ENCODE data around the gene CDK10.

Gene CDK10

GRCh38 chr16:89709716-89710432, 23.4 kb downstream of the CDK10 start:
- Mint-ChIP-seq H3K4me3 (peak overlapping the region; percentile 44), H3K36me3 (ENCODE audit: low read depth) (peaks cover 23% of the 10 kb centered on the region), H3K27me3 (no peaks in the 10 kb centered on the region), H3K4me1 (ENCODE audit: low read depth) (peaks cover 12% of the 10 kb centered on the region), H3K27ac (no peak overlapping the region), H3K9me3 (no peaks in the 10 kb centered on the region)
- no peak for DNase-seq

- no peak for DNase-seq
- peaks cover 11% of the 10 kb centered on the region for H3K4me1 Mint-ChIP-seq (ENCODE audit: low read depth)
- no peak overlapping the region for H3K27ac Mint-ChIP-seq
- H3K36me3 Mint-ChIP-seq (ENCODE audit: low read depth) = peaks cover 31% of the 10 kb centered on the region
- no peaks in the 10 kb centered on the region for H3K27me3 Mint-ChIP-seq
- peak overlapping the region; percentile 8 for H3K4me3 Mint-ChIP-seq
- no peaks in the 10 kb centered on the region for H3K9me3 Mint-ChIP-seq
Observed at GRCh38 chr16:89710709-89711564, 24.4 kb downstream of the CDK10 start.

GRCh38 chr16:89711601-89712273, 25.2 kb downstream of the CDK10 start:
- peak overlapping the region; percentile 82 for H3K27ac Mint-ChIP-seq
- peak overlapping the region; percentile 83 for H3K4me3 Mint-ChIP-seq
- H3K27me3 Mint-ChIP-seq = no peaks in the 10 kb centered on the region
- DNase-seq = peak; percentile 91
- H3K9me3 Mint-ChIP-seq = no peaks in the 10 kb centered on the region
- peaks cover 5% of the 10 kb centered on the region for H3K4me1 Mint-ChIP-seq (ENCODE audit: low read depth)
- peaks cover 38% of the 10 kb centered on the region for H3K36me3 Mint-ChIP-seq (ENCODE audit: low read depth)

- Mint-ChIP-seq H3K27ac (peak overlapping the region; percentile 82), H3K9me3 (no peaks in the 10 kb centered on the region), H3K4me3 (peak overlapping the region; percentile 83), H3K4me1 (ENCODE audit: low read depth) (peaks cover 5% of the 10 kb centered on the region), H3K27me3 (no peaks in the 10 kb centered on the region), H3K36me3 (ENCODE audit: low read depth) (peaks cover 41% of the 10 kb centered on the region)
- no peak for DNase-seq
Observed at GRCh38 chr16:89712274-89712781, 25.8 kb downstream of the CDK10 start.

GRCh38 chr16:89716493-89716892, 30.0 kb downstream of the CDK10 start:
- peaks cover 31% of the 10 kb centered on the region for H3K4me1 Mint-ChIP-seq (ENCODE audit: low read depth)
- no peak overlapping the region for H3K4me3 Mint-ChIP-seq
- H3K9me3 Mint-ChIP-seq = no peaks in the 10 kb centered on the region
- no peak for DNase-seq
- peaks cover 52% of the 10 kb centered on the region for H3K36me3 Mint-ChIP-seq (ENCODE audit: low read depth)
- H3K27me3 Mint-ChIP-seq = no peaks in the 10 kb centered on the region
- H3K27ac Mint-ChIP-seq = no peak overlapping the region

GRCh38 chr16:89716916-89717687, 30.6 kb downstream of the CDK10 start:
- Mint-ChIP-seq H3K27me3 (no peaks in the 10 kb centered on the region), H3K36me3 (ENCODE audit: low read depth) (peaks cover 51% of the 10 kb centered on the region), H3K4me3 (no peak overlapping the region), H3K9me3 (no peaks in the 10 kb centered on the region), H3K4me1 (ENCODE audit: low read depth) (peaks cover 31% of the 10 kb centered on the region), H3K27ac (no peak overlapping the region)
- DNase-seq = no peak

DNA sequence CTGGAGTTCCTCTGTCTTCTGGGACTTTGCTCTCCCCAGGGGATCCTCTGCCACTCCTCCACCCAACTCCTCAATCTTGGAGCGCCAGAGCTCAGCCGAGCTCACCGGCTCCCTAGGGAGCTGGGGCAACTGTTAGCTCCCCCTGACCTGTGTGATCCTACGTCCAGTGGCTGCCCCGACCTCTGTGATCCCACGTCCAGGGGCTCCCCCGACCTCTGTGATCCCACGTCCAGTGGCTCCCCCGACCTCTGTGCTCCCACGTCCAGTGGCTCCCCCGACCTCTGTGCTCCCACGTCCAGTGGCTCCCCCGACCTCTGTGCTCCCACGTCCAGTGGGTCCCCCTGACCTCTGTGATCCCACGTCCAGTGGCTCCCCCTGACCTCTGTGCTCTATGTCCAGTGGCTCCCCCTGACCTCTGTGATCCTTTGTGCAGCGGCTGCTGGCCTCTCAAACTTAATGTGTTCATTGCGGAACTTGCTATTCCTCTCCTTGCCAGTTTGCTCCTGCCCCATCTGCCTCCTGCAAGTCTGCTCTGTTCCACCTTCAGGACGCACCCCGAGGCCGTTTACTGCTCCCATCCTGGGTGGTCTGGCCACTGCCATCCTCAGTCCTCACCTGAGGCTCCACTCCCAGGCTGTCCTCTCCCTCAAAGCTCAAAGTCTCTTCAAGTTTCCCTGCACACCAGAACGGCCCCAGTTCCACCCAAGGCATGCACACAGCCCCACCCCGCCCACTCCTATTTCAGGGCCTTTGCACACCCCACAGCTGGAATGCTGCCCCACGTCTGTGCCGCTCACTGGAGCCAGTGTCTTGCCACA, 31.4 kb downstream of the CDK10 start:
- Mint-ChIP-seq H3K4me3 (no peak overlapping the region), H3K27ac (peak overlapping the region; percentile 26)

DNA sequence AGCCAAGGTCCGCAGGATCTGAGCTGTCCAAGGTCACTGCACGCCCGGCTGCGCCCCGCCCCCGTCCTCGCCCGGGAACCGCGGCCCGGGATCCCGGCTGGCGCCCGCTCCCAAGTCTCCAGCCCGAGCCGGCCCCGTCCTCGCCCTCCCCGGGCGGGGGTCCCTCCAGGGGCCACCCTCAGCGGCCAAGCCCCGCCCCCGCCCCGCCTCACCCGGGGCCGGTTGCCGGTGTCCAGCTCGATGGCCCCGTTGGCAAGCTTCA, 34.0 kb downstream of the CDK10 start:
- no peak for DNase-seq
- H3K9me3 Mint-ChIP-seq = no peaks in the 10 kb centered on the region
- peak overlapping the region; percentile 76 for H3K4me3 Mint-ChIP-seq
- H3K27ac Mint-ChIP-seq = peak overlapping the region; percentile 91
- H3K4me1 Mint-ChIP-seq (ENCODE audit: low read depth) = peaks cover 52% of the 10 kb centered on the region
- H3K36me3 Mint-ChIP-seq (ENCODE audit: low read depth) = peaks cover 51% of the 10 kb centered on the region
- H3K27me3 Mint-ChIP-seq = no peaks in the 10 kb centered on the region

More for the DNA sequence above, 31.4 kb downstream of the CDK10 start:
- Mint-ChIP-seq H3K4me1 (ENCODE audit: low read depth) (peaks cover 37% of the 10 kb centered on the region), H3K9me3 (no peaks in the 10 kb centered on the region), H3K27me3 (no peaks in the 10 kb centered on the region), H3K36me3 (ENCODE audit: low read depth) (peaks cover 51% of the 10 kb centered on the region)
- DNase-seq = no peak

DNA sequence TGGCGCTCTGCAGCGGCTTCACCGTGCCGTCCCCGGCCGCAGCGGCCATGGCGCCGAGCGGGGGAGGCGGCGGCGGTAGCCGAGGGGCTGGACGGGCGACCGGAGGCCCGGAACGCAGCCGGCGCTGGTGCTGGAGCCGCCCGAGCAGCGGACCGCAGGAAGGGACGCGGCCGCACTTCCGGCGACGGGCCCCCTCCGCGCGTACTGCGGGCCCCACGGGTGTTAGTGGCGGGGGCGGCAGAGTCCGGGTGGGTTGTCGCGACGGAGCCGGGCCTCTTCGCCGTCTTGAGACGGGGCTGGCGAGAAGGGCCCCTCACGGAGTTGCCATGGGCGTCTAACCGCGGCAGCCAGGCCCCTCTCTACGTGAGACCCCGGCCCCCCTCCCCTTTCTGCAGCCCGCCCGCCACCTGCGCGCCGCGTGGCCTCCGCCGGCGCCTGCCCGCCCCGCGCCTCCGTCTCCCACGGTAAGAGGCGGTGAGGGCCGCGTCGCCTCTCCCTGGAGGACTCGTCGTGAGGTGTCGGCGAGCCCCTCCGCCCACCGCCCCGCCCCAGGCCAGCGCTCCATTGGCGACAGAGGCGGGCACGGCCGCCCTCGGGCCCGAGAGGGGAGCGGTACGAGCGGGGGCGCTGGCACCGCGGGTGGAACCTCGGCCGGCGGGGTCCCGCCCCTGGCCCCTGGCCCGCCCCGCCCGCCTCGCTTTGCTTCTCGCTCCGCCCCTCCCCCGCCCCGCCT, 34.5 kb downstream of the CDK10 start, which contains the start of the genes VPS9D1 and ZNF276:
Gene VPS9D1, minus strand, starts transcription at position 86 of the 733 bp plus-strand sequence. Its CDS starts 37 bp downstream, at position 49.
Gene ZNF276, plus strand, starts transcription at position 725 of the 733 bp plus-strand sequence. CDS start 104 bp downstream, outside the sequence.
- DNase-seq = peak; percentile 92
- H3K36me3 Mint-ChIP-seq (ENCODE audit: low read depth) = peaks cover 49% of the 10 kb centered on the region
- no peaks in the 10 kb centered on the region for H3K9me3 Mint-ChIP-seq
- peaks cover 52% of the 10 kb centered on the region for H3K4me1 Mint-ChIP-seq (ENCODE audit: low read depth)
- no peaks in the 10 kb centered on the region for H3K27me3 Mint-ChIP-seq
- H3K4me3 Mint-ChIP-seq = peak within 1 kb of the TSS; percentile 89
- H3K27ac Mint-ChIP-seq = peak within 1 kb of the TSS; percentile 94

DNA sequence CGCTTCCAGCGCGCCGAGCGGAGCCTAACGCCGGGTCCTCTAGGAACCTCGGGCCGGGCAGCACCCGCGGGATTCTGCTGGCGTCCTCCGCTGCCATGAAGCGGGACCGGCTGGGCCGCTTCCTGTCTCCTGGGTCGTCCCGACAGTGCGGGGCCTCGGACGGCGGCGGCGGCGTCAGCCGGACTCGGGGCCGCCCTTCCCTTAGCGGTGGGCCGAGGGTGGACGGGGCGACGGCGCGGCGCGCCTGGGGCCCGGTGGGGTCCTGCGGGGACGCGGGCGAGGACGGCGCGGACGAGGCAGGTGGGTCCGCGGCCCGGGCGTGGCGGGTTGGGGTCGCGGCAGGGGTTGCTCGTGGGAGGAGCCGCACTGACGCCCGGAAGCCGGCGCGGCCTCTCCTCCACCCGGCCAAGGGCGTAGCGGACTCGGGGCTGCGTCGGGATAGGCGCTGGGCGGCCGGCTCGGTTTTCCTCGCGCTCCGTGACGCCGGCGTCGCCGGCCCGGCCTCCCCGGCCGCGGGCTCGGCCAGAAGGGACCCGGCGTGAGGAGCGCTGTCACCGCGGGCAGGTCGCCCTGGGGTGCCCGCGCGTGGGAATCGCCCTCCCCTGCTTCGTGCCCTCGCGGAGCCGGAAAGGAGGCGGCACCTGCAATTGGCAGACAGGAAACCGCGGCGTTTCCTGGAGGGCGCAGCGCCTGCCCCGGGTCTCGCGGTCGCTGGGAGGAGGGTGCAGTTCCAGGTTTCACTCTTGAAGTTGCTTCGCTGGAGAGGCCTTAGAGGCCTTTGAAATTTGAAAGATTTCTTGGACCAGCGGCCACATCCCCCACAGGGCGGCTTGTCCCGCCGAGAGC, 35.3 kb downstream of the CDK10 start:
- H3K27ac Mint-ChIP-seq = peak overlapping the region; percentile 94
- no peaks in the 10 kb centered on the region for H3K9me3 Mint-ChIP-seq
- peaks cover 55% of the 10 kb centered on the region for H3K4me1 Mint-ChIP-seq (ENCODE audit: low read depth)
- peak overlapping the region; percentile 89 for H3K4me3 Mint-ChIP-seq
- H3K36me3 Mint-ChIP-seq (ENCODE audit: low read depth) = peaks cover 49% of the 10 kb centered on the region
- no peaks in the 10 kb centered on the region for H3K27me3 Mint-ChIP-seq
- peak; percentile 86 for DNase-seq

DNA sequence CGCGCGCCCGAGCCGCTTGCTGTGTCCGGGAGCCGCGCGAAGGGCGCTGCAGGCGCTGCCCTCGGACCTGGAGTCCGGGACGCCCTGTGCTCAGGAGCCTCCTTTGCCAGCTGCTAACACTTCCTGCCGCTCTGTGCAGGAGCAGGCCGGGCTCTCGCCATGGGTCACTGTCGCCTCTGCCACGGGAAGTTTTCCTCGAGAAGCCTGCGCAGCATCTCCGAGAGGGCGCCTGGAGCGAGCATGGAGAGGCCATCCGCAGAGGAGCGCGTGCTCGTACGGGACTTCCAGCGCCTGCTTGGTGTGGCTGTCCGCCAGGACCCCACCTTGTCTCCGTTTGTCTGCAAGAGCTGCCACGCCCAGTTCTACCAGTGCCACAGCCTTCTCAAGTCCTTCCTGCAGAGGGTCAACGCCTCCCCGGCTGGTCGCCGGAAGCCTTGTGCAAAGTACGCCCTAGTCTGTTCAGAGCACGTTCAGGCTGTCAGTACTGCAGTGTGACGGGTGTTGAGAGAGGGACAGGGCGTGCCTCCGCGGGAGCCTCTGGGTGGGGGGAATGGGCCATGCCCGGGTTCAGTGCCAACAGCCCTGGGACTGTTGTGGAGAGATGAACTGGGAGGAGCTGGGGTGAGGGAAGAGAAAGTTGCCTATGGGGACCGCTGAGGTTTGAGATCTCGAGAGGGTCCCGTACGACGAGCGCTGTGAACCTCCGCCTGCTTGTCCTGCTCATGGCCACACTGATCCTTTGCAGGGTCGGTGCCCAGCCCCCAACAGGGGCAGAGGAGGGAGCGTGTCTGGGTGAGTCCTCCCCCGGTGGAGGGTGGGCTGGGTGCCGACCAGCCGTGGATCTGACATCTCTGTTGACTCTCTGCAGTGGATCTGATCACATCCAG, 36.1 kb downstream of the CDK10 start:
- Mint-ChIP-seq H3K9me3 (no peaks in the 10 kb centered on the region), H3K27ac (peak overlapping the region; percentile 94), H3K4me3 (peak overlapping the region; percentile 89), H3K36me3 (ENCODE audit: low read depth) (peaks cover 52% of the 10 kb centered on the region), H3K27me3 (no peaks in the 10 kb centered on the region), H3K4me1 (ENCODE audit: low read depth) (peaks cover 62% of the 10 kb centered on the region)
- peak; percentile 74 for DNase-seq

All from activated T-cell treated with anti-CD3 and anti-CD28 coated beads, Interleukin-2, amount 50 U/mL, for 24 hours (primary cell).